ENCODE measurements around the gene HAO2.
"Not testable (repeated sequence)": the region's sequence is repeated elsewhere in the genome, so short reads cannot be mapped to it uniquely, and the experiment has no call there.

Gene HAO2

DNA sequence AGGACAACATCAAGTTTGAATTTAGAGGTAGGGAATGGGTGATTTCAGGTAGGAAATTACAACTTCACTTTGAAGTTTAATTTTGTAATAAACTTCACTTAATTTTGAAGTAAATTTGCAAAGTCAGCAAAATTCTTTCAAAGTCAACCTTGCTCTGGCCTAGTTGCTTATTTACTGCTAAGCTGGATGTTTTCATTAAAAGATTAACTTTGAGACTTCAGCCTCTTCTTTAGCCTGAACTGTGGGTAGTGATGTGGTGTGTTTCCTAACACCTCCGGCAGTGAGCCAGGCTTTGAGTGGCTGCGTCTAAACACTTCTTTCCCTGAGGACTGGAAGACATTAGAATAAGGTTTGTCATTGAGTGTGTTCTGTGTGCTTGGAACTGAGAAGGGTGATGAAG is at the start of gene HAO2:
HAO2 (plus strand) TSS at position 232 of the 400 bp plus-strand sequence. CDS start 12,301 bp downstream, outside the sequence.
- DNase-seq: no peak

DNA sequence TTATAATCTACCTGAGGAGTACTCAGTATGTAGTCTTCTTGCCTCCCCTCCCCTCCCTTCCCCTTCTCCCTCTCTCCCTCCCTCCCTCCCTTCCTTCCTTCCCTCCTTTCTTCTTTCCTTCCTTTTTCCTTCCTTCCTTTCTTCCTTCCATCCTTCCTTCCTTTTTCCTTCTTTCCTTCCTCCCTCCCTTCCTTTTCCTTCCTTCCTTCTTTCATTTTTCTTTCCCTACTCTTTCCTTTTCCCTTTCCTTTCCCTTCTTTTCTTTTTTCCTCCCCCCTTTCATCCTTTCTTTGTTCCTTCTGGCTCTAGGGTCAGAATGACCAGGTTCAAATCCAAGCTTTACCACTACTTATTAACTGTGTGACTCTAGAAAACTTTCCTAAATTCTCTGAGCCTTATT is 48.5 kb upstream of the HAO2 start:
- no peak for DNase-seq

DNA sequence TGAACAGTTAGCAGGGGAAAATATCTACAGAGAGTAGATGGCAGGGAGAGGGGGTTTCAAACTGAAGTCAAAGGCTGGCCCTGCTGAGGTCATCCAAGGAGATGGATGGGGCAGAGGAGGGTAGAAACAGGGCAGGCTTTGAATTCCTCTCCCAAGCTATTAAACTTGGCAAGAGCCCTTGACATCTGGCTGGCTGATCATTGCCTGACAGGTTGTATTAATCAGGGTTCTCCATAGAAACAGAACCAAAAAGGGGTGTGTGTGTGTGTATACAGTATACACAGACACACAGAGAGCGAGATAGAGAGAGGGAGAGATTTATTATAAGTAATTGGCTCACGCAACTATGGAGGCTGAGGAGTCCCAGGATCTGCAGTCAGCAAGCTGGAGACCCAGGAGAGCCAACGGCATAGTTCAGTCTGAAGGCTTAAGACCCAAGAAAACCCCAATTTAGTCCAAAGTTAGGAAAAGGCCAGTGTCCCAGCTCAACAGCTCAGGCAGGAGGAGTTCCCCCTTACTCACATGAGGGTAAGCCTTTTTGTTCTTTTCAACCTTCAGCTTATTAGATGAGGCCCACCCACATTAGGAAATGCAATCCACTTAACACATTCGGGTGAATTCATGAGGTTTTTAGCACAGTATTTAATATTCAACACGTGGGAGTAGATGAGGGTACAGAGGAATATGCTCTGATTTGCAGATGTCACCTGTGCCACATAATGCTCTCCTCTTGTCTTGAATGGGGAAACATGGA is 46.7 kb upstream of the HAO2 start:
- no peak for DNase-seq

DNA sequence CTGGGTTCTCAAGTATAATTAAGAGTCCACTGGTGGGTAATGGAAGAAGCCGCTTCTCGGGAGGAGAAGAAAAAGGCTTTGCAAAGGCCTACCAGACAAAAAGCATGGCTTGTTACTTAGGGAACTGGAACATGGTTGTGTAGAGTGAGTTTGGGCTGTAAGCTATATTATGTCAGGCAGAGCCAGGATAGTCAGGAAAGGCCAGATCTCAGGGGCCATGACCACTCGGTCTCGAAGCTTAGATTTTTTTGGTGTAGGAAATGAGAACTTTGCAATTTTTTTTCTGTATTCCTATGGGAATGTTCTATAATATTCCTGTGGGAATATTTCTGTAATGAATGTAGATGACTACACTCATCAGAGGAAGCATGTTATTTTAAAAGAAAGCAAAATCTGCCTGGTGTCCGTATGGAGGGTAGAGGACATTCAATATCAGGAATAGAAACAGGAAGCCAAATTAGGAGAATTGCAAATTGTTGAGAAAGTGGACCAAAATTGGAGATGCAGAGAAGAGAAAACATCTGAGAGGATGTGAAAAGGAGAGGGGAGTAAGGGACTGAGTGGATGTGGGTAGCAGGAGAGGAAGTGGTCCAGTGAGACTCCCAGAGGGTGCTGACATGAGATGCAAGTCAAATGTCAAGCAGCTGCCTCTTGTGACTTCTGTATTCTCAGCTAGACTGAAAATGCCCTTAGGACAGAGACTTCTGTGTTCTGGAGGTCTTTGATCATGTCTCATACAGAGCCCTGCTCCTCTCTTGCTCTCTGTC is 45.2 kb upstream of the HAO2 start:
- DNase-seq: no peak

DNA sequence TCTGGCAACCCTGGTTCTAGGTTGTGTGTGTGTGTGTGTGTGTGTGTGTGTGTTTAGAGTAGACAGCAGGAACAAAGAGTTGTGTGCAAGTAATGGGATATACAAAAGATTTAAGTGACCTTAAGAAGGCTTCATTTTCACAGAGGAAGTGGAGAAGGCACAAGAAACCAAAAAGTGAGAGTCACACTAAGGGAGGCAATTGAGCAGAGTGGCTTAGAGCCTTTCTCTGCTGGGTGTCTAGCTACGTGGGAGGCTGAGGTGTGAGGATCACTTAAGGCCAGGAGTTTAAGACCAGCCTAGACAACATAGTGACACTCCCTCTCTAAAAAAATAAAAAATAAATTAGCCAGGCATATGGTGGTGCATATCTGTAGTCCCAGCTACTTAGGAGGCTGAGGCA is 44.4 kb upstream of the HAO2 start:
- DNase-seq: no peak

DNA sequence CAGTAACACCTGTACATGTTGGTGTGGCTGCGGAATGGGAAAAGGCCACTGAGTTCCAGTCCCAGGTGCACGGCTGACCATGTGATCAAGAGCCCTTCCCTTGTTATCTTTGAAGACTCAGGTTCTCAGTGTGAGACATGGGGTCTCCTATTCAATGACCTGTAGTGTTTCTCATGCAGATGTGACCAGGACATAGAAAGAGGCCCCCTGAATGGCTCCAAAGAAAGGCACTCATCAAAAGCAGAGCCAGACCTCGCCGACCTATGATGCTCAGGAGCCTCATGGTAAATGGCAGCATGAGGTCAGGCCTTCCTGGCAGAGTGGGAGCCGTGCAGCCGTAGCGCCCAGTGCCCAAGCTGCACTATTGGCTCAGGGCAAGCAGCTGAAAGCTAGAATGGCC is 42.3 kb upstream of the HAO2 start:
- no peak for DNase-seq

DNA sequence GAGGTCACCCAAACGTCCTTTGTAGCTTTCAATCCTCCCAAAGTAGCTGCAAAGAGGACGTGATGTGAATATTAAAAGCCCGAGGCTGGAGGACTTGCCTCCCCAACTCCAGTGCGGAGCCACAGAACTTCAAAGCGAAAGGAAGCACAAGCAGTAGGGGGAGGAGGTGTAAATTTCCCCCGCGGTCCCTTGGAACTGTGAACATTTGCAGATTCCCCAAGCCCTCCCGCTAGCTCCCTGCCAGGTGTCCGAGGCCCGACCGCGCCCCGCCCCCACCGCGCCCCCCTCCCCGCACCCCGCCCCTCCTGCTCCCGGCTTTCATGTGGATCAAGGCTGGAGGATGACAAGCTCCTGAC is 41.5 kb upstream of the HAO2 start:
- no peak for DNase-seq

DNA sequence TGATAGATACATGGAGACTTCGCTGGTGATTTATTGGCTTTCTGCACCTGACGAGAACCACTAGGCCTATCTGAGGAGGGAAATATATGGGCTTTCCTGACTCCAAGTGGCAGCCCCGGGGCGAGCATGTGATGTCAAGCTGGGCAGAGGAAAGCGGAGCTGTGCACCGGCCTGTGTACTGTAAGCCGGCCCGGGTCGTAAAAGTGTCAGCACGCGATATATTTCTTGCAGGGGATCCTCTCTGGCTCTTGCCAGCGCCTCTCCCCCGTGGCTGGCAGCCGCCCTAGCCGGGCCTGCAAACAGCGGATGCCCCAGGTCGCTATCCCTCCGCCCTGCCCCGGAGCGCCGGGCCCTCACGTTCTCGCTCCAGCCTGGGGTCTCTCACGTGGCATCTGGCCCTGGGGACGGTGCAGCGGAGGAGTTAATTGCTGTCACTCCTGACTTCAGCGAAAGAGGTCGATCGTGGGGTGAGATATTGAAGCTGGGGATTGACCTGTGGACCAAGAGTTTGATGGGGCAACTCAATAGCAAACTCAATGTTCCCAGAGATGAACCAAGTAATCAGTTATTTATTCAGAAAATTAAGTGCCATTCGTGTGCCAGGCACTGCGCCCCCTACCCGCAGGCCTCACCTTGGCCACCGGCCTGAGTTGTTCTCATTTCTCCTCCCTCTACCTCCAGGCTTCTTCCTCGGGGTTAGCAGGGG is 41.0 kb upstream of the HAO2 start:
- DNase-seq: no peak

DNA sequence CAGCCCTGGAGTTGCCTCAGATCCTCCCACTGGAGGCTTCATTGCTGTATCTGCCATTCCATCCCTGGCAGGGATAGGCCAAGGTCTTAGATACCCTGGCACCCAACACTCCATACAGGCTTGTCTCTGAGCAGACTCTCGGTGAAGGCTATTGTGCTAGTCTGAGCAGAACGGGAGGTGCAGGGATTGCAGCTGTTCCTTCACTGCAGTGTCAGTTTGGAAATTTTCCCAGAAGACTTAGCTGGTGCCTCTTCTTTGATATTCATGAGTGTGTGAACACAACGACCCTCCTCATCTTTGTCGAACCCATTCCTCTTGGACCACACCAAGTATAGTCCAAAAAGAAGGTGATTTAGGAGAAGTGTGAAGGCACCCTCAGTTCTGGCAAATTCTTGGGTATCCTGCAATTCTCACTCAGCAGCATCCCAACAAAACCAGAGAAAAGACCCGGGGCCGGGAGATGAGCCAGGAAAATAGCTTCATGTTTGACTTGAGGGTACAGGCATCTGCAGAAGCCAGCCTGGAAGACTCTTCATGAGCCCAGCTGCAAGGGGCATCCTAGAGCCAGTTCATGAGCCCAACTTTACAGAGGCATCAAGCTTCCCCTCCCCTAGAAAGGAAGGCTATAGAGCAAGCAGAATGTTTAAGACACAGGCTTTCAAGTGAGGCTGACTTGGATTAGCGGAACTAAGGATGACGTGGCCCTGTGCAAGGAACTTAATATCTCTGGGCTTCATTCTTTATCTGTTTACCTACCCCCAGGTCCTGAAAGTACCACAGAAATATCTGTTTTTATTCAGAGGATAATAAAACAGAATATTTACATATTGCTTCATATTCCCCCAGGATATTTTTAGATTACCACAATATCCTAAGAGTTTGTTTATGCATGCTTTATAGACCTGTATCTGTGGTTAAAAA is 38.8 kb upstream of the HAO2 start:
- no peak for DNase-seq

DNA sequence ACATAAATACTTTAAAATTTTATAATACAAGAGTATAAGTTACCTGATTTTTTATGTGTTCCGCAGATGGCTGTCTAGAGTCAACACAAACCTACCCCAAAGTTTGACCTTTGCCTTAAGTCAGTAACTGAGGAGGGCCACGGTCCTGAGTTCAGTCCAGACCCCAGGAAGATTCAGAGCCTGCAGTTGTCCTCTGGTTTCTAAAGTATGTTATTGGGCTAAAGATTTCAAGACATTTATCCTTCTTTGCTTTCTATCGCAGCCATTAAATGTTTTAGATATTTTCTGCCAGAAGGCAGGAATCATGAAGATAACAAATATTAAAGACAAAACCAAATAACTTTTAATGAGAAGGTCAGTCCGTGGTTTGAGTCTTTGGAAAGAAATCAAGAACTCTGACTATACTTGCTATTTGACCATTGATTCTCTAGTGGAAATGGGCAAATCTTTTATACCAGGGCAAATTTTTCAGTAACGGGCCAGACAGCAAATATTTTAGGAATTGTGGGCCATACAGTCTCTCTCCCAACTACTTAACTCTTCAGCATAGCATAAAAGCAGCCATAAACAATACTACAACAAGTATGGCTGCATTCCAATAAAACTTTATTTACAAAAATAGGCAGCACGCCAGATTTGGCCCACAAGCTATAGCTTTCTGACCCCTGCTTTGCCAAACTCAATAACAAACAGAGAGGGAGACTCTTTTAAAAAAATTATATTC is 38.0 kb upstream of the HAO2 start:
- no peak for DNase-seq

DNA sequence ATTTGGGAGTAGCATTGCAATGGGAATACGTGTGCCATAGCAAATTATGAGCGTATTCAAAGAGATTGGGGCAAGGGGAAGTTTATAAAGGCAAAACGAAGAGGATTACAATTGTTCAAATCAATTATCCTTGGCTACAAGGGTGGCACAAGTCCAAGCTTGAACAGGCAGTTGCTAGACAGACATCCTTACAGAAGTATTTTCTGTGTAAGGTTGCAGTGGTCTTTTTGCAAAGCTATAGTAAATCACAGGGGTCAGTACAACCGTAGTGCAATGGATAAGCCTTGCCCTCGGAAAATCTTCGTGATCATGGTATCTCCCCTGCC is 37.4 kb upstream of the HAO2 start:
- no peak for DNase-seq

DNA sequence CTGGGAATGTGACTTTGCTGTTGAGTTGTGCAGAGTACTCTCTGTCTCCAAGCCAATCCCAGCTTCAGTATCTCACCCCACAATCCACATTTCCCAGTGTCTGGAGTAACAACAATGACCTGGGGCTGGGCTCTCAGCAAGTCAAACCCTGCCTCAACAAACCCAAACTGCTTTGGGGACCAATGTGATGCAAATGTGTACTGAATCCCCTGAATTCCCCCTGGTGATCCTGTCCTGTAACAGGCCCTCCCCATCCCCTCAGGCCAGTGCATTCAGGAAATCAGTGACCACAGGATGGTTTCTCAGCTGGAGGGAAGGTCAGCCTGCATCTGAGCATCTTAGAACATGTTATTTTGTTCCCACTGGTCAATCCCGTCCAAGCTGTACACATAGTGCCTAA is 36.7 kb upstream of the HAO2 start:
- no peak for DNase-seq

DNA sequence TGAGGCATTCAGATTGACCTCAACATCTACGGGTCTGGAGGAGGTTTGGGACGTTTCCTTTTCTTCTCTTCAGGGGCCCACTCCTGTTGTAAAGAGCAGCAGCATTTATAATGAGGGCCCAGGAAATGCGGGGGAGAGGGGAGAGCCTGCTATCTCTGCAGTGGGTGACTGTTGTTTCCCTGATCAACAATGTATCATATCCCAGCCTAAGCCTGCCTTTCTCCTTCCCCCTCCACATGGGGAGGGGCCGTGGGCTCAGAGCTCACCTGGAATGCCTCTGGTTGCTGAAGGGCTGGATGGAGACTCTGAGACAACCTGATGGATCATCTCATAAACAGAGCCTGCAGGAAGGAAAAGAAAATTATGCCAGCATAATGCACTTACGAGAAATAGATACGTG is 36.0 kb upstream of the HAO2 start:
- DNase-seq: no peak

DNA sequence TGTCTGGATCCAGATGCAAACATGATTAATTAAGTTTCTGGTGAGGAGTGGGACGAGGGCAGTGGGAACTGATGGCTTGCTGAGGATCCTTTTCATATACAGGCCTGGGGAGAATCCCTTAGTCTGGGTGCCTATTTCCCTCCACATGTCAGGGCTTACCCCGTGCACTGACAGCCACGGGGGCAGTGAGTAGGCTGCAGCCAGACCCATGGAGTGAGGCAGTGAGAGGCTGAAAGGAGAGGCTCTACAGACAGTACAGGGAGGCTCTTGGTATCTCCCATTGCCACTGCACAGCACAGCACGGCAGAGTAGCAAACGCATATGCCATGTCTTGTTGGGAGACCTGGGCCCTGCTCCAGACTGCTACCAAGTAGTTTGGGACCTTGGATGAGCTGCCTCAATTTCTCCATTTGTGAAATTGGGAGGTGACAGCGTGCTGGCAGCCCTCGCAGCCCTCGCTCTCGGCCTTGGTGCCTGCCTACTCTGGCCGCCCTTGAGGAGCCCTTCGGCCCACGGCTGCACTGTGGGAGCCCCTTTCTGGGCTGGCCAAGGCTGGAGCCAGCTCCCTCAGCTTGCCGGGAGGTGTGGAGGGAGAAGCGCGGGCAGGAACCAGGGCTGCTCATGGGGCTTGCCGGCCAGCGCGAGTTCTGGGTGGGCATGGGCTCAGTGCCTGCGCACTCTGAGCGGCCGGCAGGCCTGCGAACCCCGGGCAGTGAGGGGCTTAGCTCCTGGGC is 35.3 kb upstream of the HAO2 start:
- DNase-seq: no peak

DNA sequence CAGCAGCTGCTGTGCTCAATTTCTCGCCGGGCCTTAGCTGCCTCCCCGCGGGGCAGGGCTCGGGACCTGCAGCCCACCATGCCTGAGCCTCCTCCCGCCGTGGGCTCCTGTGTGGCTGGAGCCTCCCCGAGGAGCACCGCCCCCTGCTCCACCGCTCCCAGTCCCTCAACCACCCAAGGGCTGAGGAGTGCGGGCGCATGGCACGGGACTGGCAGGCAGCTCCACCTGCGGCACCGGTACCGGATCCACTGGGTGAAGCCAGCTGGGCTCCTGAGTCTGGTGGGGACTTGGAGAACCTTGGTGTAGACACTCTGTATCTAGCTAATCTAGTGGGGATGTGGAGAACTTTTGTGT is 34.7 kb upstream of the HAO2 start:
- DNase-seq: not testable (repeated sequence)

DNA sequence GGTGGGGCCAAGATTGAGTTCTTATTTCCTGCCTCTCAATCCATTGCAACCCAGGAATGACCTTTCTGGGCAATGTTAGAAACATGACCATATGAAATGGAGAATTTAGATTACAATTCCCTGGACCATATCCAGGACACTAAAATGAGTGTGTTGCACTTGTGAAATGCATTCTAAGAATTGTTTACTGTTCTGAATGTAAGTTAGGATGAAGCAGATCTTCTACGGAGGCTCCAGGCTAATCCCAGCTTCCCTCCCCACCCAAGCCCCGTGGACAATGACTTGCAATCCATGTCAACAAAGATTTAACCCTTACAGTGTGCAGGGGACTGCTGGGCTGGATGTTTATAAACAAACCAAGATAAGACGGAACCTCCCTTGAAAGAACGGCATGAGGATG is 31.7 kb upstream of the HAO2 start:
- DNase-seq: no peak

DNA sequence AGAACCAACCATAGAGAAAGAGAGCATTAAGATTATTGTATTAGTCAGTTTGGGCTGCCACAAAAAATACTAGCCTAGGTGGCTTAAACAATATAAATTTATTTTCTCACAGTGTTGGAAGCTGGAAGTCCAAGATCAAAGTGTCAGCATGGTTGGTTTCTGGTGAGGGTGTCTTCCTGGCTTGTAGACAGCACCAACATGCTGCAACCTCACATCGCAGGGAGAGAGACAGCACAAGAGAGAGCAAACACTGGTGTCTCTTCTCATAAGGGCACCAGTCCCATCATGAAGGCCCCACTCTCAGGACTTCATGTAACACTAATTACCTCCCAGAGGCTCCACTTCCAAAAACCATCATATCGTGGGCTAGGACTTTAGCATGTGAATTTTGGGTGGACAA is 30.6 kb upstream of the HAO2 start:
- no peak for DNase-seq

DNA sequence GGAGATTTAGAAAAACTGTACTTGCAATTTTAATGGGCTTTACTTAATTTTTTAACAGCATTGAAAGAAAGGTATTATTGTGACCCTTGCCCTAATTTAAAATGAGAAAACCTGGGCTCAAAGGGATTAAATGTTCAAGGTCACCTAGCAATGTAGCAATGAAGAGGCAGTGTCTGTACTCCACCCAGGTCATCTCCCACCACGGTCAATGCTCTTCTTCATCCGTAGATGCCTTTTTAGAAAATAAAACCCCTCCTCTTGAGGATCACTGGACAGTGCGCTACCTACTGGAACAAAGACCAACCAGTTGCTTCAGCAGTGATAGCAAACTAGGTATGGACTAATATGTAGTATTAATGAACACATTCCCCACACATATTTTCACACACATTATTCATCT is 29.8 kb upstream of the HAO2 start:
- DNase-seq: no peak

DNA sequence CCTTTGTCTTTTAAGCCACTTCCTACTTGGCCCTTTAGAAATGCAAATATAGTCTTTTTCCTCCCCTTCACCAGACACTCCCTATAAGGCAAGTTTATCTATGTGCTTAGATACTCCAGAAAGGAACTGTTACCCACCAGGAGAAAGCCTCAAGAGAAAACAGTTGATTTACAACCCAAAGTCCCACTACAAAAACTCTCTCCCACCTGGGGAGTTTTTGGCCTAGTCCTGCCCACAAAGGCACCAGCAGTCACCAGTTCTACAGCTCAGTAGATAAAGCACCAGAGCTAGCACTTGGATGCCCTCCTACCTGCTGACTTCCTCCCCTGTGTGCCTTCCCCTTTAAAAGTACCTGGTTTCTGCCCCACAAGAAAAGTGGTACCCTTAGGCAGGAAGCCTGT is 27.7 kb upstream of the HAO2 start:
- DNase-seq: no peak

DNA sequence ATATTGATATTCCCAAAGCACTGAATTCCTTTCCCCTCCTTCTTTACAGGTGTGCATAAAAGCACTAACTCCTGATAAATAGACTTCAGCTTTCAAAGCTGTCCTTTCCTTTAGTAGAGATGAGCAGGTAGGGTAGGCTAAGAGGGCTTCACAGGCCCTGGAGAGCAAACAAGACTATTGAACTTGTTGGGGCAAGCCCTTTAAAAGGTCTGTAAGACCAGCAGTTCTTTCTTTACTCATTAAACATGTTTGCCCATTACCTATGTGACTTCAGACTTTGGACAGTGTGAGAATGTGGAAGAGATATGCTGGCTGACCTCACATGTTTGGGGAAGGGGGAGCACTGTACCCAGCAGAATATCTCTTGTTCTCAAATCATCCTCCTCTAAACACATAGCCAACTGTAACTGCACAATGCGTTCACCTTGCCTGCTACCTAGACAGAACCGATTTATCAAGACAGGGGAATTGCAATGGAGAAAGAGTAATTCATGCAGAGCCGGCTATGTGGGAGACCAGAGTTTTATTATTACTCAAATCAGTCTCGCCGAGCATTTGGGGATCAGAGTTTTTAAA is 27.1 kb upstream of the HAO2 start:
- no peak for DNase-seq

DNA sequence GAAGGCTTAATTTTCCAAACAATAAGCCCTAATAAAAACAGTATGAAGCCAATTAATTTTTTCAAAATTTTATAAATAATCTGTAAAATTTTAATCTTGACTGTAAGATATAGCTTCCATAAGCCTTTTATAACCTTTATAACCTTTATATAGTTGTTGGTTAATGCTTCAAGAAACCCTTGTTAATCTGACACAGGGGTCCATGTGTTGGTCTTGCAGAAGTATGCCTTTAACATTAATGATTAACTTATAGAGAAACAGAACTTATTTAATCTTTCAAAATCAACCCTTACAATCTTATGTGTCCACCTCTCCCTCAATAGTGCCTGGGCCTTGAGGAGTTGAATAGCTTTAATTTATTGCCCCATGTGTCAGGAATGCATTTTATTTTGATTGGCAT is 23.2 kb upstream of the HAO2 start:
- DNase-seq: no peak

Data from activated CD4-positive, alpha-beta T cell treated with anti-CD3 and anti-CD28 coated beads for 1 hour (primary cell).